H1 (cell line): Measurements from ENCODE around the gene TMEM271. TPM values are rescaled to one million over a fixed set of nuclear protein-coding genes. Genes with fewer than 3 reads are reported as not detected.

Experiments used
- CBX5 ChIP-seq: fragments of 300-800, 300-1000 bp; sonication (generic); IDR thresholded peaks from 2 replicates; pipeline ENCODE4 v1.7.1; 2016; ENCODE audit warnings: antibody characterized with exemption, low read length, low read depth
- YY1 ChIP-seq: IDR thresholded peaks from 2 replicates; pipeline ENCODE4 v1.6.1; 2011; ENCODE audit warnings: low read depth, mild to moderate bottlenecking, low read length
- polyA plus RNA-seq, 7 experiments: library from polyadenylated mRNA; depleted of rRNA in 3 of 7; stranded (reverse) in 5 of 7; unstranded in 2 of 7; fragments of >200 nt in 5 of 7; fragments of 200-250 nt in 2 of 7; gene quantifications; 1 replicate in 5 of 7; 2 replicates in 1 of 7; 4 replicates in 1 of 7; pipeline versions ENCODE4 v1.2.1 to v1.2.3, GENCODE V29; 2011 to 2013; ENCODE audit warnings: missing spikeins in 2 of 7, mixed read lengths in 2 of 7
- total RNA-seq: library from RNA; stranded (reverse); fragmentation: NEBNext Ultra II Directional; extraction: Animal tissue kit (Norgen Biotek cat#: 25700); gene quantifications from 2 replicates; pipeline ENCODE4 v1.2.1, GENCODE V29; 2021

Gene TMEM271
- total and polyA plus RNA-seq, 2 of the 8 experiments (the other 6 are each of a cell fraction or from before 2014, with no cell fraction given), result 0.08 to 0.35 TPM

- TF ChIP-seq YY1 (no peak), CBX5 (no peak)
Observed at GRCh38 chr4:601612-602558, 25.8 kb upstream of the TMEM271 start (continued).
